PC-9 (cell line): Measurements from ENCODE around the gene TRAPPC3L. TPM values are rescaled to one million over a fixed set of nuclear protein-coding genes. Genes with fewer than 3 reads are reported as not detected.

ENCODE experiments used
- BruUV-seq: library from RNA; stranded (reverse); fragments of 400-500 nt; replicated peaks from 2 replicates; lab custom pipeline; 2021; lab: Mats Ljungman, UMichigan
- CTCF ChIA-PET: fragments of 300-600 bp; sonication (Branson Sonifier 250); formaldehyde crosslinking; loops from one replicate; lab custom pipeline; 2022; ENCODE audit warnings: antibody characterized with exemption; lab: Charles Lee
- POLR2A ChIA-PET: fragments of 300-600 bp; sonication (Branson Sonifier 250); formaldehyde crosslinking; loops from one replicate; lab custom pipeline; 2022; ENCODE audit warnings: antibody characterized with exemption; ENCODE audit not compliant: unreplicated experiment; lab: Charles Lee
- DNase-seq, 2 experiments: peaks; one replicate each; pipeline versions ENCODE4 v3.0.0 to v3.0.0-alpha.2; 2015 to 2022; ENCODE audit warnings: mixed read lengths in 1 of 2
- H2AFZ ChIP-seq: fragments of 200-600 bp; sonication (generic); 2 replicates; pipeline ENCODE4 v1.8.1; 2017; ENCODE audit warnings: antibody characterized with exemption
- H3F3A ChIP-seq: fragments of 200-600 bp; sonication (generic); 2 replicates; pipeline ENCODE4 v1.8.1; 2017; ENCODE audit warnings: antibody characterized with exemption, mild to moderate bottlenecking, low read depth; ENCODE audit not compliant: insufficient read depth
- H3K27ac ChIP-seq: fragments of 200-600 bp; sonication (generic); 2 replicates; pipeline ENCODE4 v1.6.1; 2016; ENCODE audit warnings: mixed run types
- H3K27me3 ChIP-seq: fragments of 200-600 bp; sonication (generic); 2 replicates; pipeline ENCODE4 v1.6.1; 2016; ENCODE audit warnings: low read depth, mixed run types; ENCODE audit not compliant: insufficient read depth
- H3K36me3 ChIP-seq: fragments of 200-600 bp; sonication (generic); 2 replicates; pipeline ENCODE4 v1.6.1; 2016; ENCODE audit warnings: low read depth, mixed run types
- H3K4me1 ChIP-seq: fragments of 200-600 bp; sonication (generic); replicated peaks from 2 replicates; pipeline ENCODE4 v1.6.1; 2016; ENCODE audit warnings: mixed run types; ENCODE audit not compliant: insufficient read depth
- H3K4me2 ChIP-seq: fragments of 200-600 bp; sonication (generic); 2 replicates; pipeline ENCODE4 v1.6.1; 2017; ENCODE audit warnings: mixed run types
- H3K4me3 ChIP-seq: fragments of 200-600 bp; sonication (generic); 2 replicates; pipeline ENCODE4 v1.6.1; 2016; ENCODE audit warnings: mixed run types
- H3K79me2 ChIP-seq: fragments of 200-600 bp; sonication (generic); 2 replicates; pipeline ENCODE4 v1.6.1; 2017; ENCODE audit warnings: low read depth, mixed run types
- H3K9me2 ChIP-seq: fragments of 200-600 bp; sonication (generic); 2 replicates; pipeline ENCODE4 v1.8.1; 2017; ENCODE audit warnings: mild to moderate bottlenecking; ENCODE audit not compliant: insufficient read depth
- H3K9me3 ChIP-seq: fragments of 200-600 bp; sonication (generic); 2 replicates; pipeline ENCODE4 v1.8.1; 2016; ENCODE audit warnings: low read depth; ENCODE audit not compliant: insufficient read depth
- H4K20me1 ChIP-seq: fragments of 200-600 bp; sonication (generic); 2 replicates; pipeline ENCODE4 v1.8.1; 2017; ENCODE audit not compliant: insufficient read depth
- EZH2 ChIP-seq: fragments of 200-600 bp; sonication (generic); IDR thresholded peaks from 2 replicates; pipeline ENCODE4 v1.8.0; 2017; ENCODE audit warnings: antibody characterized with exemption, low read depth
- intact Hi-C: fragments of 100-400 bp; cut with micrococcal nuclease; formaldehyde crosslinking; loops from one replicate; pipeline ENCODE4 v1.10.0; 2022; ENCODE audit not compliant: unreplicated experiment
- total RNA-seq: library from RNA; stranded (reverse); gene quantifications from 2 replicates; pipeline ENCODE4 v1.2.3, GENCODE V29; 2021
- TF ChIP-seq, protein P1 (sequence below): fragments of 200-600 bp; sonication (generic); conservative IDR thresholded peaks from 2 replicates; pipeline ENCODE4 v1.6.1; 2017; ENCODE audit warnings: mixed run types, antibody characterized with exemption, mild to moderate bottlenecking, moderate library complexity

The TRAPPC3L gene
- total RNA-seq, 1 experiment from 2014 or later: not detected

DNA sequence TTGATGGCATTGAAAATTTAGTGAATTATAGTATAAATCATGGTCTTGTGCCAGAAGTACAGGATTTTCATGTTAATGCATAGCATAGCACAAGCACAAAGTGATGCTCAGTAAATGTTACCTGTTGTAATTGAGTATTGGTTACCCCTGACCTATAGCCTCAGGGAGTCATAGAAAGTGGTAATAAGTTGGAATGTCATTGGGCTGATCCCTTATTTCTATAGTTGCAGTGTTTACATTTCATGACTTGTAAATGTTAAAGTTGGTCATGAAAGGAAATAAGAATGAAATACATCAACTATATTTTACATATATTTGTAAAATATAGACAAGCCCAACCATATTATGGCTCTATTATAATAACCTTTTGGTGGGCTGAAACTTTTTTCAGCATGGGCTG is 32.9 kb upstream of the TRAPPC3L start:
- DNase-seq: no peak
- no peak overlapping the region for H3K4me2 ChIP-seq
- no peaks in the 10 kb centered on the region; the same call in 1 of the 2 replicates for H3F3A ChIP-seq
- H3K9me3 ChIP-seq: no peaks in the 10 kb centered on the region
- H4K20me1 ChIP-seq: no peaks in the 10 kb centered on the region
- peaks cover 12% of the 10 kb centered on the region for H3K36me3 ChIP-seq
- peaks cover 50% of the 10 kb centered on the region for H3K79me2 ChIP-seq
- POLR2A ChIA-PET: no interaction called here
- H3K27ac ChIP-seq: no peak overlapping the region
- intact Hi-C loops: no loop called here
- H3K4me3 ChIP-seq: no peak overlapping the region
- no peaks in the 10 kb centered on the region for H3K27me3 ChIP-seq
- BruUV-seq: no TSS peak
- peaks cover 4% of the 10 kb centered on the region for H3K4me1 ChIP-seq
- CTCF ChIA-PET: no interaction called here
- no peak overlapping the region for H2AFZ ChIP-seq
- no peak for TF ChIP-seq EZH2
- TF ChIP-seq, protein P1, sequence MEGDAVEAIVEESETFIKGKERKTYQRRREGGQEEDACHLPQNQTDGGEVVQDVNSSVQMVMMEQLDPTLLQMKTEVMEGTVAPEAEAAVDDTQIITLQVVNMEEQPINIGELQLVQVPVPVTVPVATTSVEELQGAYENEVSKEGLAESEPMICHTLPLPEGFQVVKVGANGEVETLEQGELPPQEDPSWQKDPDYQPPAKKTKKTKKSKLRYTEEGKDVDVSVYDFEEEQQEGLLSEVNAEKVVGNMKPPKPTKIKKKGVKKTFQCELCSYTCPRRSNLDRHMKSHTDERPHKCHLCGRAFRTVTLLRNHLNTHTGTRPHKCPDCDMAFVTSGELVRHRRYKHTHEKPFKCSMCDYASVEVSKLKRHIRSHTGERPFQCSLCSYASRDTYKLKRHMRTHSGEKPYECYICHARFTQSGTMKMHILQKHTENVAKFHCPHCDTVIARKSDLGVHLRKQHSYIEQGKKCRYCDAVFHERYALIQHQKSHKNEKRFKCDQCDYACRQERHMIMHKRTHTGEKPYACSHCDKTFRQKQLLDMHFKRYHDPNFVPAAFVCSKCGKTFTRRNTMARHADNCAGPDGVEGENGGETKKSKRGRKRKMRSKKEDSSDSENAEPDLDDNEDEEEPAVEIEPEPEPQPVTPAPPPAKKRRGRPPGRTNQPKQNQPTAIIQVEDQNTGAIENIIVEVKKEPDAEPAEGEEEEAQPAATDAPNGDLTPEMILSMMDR: no peak
- no peaks in the 10 kb centered on the region for H3K9me2 ChIP-seq

DNA sequence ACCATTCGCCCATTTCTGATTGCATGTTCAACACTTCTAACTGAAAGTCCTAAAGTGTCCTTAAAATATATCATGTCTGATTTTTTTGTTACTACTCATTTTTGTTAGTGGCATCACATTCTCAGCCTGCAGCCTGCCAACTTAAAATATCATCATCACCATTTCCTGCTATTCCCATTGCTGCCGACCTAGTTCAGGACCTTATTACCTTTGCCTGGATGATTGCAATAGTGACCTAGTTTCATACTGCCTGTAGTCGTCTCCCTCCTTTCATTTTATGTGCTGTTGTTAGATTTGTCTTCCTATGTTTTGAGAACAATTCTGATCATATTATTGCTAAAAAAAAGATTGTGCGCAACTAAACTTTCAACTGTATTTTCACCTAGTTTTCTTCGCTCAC is 32.0 kb upstream of the TRAPPC3L start:
- no peak overlapping the region for H3K27ac ChIP-seq
- no TSS peak for BruUV-seq
- H3K4me2 ChIP-seq: no peak overlapping the region
- no peaks in the 10 kb centered on the region; the same call in 1 of the 2 replicates for H3F3A ChIP-seq
- peaks cover 12% of the 10 kb centered on the region for H3K36me3 ChIP-seq
- no peaks in the 10 kb centered on the region for H4K20me1 ChIP-seq
- no peaks in the 10 kb centered on the region for H3K9me2 ChIP-seq
- POLR2A ChIA-PET: no interaction called here
- H3K9me3 ChIP-seq: no peaks in the 10 kb centered on the region
- TF ChIP-seq, protein P1: no peak
- no peak for TF ChIP-seq EZH2
- H3K4me1 ChIP-seq: peaks cover 13% of the 10 kb centered on the region
- DNase-seq: no peak
- H2AFZ ChIP-seq: no peak overlapping the region
- no peak overlapping the region for H3K4me3 ChIP-seq
- intact Hi-C loops: no loop called here
- no peaks in the 10 kb centered on the region for H3K27me3 ChIP-seq
- CTCF ChIA-PET: no interaction called here
- H3K79me2 ChIP-seq: peaks cover 59% of the 10 kb centered on the region

DNA sequence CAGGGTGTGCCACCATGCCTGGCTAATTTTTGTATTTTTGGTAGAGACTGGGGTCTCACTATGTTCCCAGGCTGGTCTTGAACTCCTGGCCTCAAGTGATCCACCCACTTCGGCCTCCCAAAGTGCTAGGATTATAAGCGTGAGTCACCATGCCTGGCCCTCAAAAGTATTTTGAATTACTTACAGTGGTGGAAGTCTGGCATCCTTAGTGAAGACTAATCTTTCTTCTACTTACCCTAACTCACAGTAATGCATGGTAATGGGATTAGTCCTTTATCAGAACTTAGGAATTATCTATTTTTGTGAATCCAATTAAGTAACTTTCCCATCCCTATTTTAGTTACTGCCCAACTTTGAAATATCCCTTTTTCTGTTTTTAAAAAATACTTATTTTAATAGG is 29.7 kb upstream of the TRAPPC3L start:
- CTCF ChIA-PET: no interaction called here
- TF ChIP-seq, protein P1: no peak
- TF ChIP-seq EZH2: no peak
- no peaks in the 10 kb centered on the region for H3K9me3 ChIP-seq
- POLR2A ChIA-PET: no interaction called here
- H3K4me1 ChIP-seq: peaks cover 15% of the 10 kb centered on the region
- H3K9me2 ChIP-seq: no peaks in the 10 kb centered on the region
- H3F3A ChIP-seq: peaks cover 8% of the 10 kb centered on the region; the same call in 1 of the 2 replicates
- no peak overlapping the region for H3K27ac ChIP-seq
- no peak overlapping the region for H2AFZ ChIP-seq
- H4K20me1 ChIP-seq: no peaks in the 10 kb centered on the region
- peaks cover 5% of the 10 kb centered on the region; the same call in 1 of the 2 replicates for H3K36me3 ChIP-seq
- H3K79me2 ChIP-seq: peaks cover 73% of the 10 kb centered on the region
- no peaks in the 10 kb centered on the region for H3K27me3 ChIP-seq
- no TSS peak for BruUV-seq
- intact Hi-C loops: no loop called here
- no peak overlapping the region for H3K4me3 ChIP-seq
- no peak overlapping the region for H3K4me2 ChIP-seq
- DNase-seq: no peak
